Cardiac fibroblast (primary cell): ENCODE data around the gene HOXD12.

Source experiments
- DNase-seq, 2 donors: peaks; one replicate each; pipeline versions ENCODE4 v3.0.0 to v3.0.0-alpha.2; 2010; ENCODE audit warnings: low read depth in 2 of 2
- H3K4me3 ChIP-seq, 2 donors: replicated peaks in 1 of 2; 1 replicate in 1 of 2; 2 replicates in 1 of 2; pipeline ENCODE4 v1.5.1; 2011; ENCODE audit warnings: low read depth in 2 of 2, low read length in 2 of 2, mild to moderate bottlenecking in 2 of 2, moderate library complexity in 1 of 2
- TF ChIP-seq, protein P1 (sequence below): IDR thresholded peaks from one replicate; pipeline ENCODE4 v1.5.1; 2011; ENCODE audit warnings: low read depth, mild to moderate bottlenecking, low read length, inconsistent platforms

Gene HOXD12

GRCh38 chr2:176085861-176086771, 13.5 kb upstream of the HOXD12 start:
- no peak overlapping the region for H3K4me3 ChIP-seq
- peak; percentile 38 to 50 for DNase-seq
- TF ChIP-seq, protein P1, sequence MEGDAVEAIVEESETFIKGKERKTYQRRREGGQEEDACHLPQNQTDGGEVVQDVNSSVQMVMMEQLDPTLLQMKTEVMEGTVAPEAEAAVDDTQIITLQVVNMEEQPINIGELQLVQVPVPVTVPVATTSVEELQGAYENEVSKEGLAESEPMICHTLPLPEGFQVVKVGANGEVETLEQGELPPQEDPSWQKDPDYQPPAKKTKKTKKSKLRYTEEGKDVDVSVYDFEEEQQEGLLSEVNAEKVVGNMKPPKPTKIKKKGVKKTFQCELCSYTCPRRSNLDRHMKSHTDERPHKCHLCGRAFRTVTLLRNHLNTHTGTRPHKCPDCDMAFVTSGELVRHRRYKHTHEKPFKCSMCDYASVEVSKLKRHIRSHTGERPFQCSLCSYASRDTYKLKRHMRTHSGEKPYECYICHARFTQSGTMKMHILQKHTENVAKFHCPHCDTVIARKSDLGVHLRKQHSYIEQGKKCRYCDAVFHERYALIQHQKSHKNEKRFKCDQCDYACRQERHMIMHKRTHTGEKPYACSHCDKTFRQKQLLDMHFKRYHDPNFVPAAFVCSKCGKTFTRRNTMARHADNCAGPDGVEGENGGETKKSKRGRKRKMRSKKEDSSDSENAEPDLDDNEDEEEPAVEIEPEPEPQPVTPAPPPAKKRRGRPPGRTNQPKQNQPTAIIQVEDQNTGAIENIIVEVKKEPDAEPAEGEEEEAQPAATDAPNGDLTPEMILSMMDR, result peak; percentile 37

DNA sequence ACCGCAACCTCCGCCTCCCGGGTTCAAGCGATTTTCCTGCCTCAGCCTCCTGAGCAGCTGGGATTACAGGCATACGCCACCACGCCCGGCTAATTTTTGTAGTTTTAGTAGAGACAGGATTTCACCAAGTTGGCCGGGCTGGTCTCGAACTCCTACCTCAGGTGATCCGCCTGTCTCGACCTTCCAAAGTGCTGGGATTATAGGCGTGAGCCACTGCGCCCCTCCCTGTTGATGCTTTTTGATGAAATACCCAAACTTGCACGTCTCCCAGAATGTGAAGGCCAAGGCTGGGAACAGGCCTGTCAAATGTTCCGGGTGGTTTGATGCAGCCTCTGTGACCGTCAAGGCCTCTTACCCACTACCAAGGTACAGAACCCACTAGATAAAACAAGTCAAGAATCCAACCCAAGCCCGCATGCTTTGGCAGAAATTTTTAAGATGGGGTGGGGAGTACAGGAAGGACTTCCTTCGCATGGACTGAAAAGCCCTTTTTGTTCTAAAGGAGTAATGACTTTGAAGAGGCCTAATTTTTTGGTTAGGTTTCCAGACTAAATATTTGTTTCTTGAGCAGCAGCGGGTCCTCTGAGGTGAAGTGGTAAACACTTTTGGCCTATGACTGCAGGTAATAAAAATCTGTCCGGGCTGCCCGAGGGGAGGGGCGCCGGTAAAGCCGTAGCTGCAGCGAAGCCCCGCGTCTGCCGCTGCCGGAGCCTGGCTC, 12.1 kb upstream of the HOXD12 start:
- TF ChIP-seq, protein P1, result no peak
- no peak overlapping the region for H3K4me3 ChIP-seq
- DNase-seq, result no peak

- TF ChIP-seq, protein P1, result peak; percentile 78
- DNase-seq, result peak; percentile 46
- H3K4me3 ChIP-seq, result peak overlapping the region in 1 of 2 donors; percentile 13
Measured at GRCh38 chr2:176088048-176088936, 11.3 kb upstream of the HOXD12 start.

GRCh38 chr2:176088937-176089842, 10.4 kb upstream of the HOXD12 start:
- no peak overlapping the region for H3K4me3 ChIP-seq
- no peak for DNase-seq
- TF ChIP-seq, protein P1, result no peak

DNA sequence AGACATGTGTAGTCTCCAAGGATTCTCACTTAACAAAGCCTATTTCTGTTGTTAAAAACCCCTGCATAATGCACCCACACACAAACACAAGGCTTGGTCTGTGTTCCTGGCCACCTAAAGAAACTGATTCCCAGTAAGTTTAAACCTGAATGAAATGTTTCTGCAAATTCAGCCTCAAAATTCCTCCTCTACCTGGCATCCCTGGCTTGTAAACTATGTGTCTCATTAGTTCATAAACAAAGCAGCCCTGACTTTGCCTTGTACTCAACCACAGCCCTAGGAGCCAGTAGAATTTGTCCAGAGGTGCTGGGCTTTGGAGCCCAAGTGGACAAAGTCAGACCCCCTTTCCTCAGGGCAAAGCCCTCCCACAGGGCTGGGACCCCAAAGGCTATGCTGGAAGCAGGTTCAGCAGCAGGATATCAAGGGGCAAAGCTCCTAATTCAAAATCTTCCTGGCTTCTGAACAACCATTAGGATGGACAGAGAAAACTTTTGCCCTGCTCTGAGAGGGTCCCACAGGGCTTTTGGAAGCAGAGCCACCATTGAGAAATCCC, 9.7 kb upstream of the HOXD12 start:
- no peak for DNase-seq
- TF ChIP-seq, protein P1, result no peak
- H3K4me3 ChIP-seq, result no peak overlapping the region
